ENCODE data around the gene TFCP2L1.

The TFCP2L1 gene

DNA sequence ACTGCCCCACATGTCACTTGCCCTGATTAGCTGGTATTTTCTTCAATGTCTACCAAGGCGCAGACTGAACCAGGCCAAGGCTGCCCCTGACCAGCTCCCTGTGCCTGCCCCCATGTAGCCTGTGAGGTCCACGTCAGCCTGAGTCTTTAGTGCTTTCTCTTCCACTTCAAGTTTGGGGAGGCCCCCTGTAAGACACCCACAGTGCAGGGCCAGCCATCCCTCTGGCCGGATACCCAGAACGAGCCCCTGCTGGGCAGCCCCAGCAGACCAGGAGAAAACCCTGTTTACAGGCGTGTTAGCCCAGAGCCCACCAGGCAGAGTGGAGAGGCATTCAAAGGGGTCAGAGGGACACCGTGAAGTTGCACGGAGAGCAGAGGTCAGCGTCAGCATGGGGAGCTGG is 92.4 kb downstream of the TFCP2L1 start:
- ChIA-PET CTCF (no interaction called here), POLR2A (no interaction called here)
- H3K36me3 ChIP-seq (ENCODE audit: control insufficient read depth in 2 of 2, insufficient read depth in 1 of 2, low read length in 2 of 2) = no peaks in the 10 kb centered on the region
- no peaks in the 10 kb centered on the region for H3K9me3 ChIP-seq (ENCODE audit: control insufficient read depth, insufficient read depth, low read depth, low read length)
- TF ChIP-seq HOXD13 (CRISPR knock-in tag; IDR thresholded peaks at IDR 0.05; ENCODE audit: borderline replicate concordance) (no peak), ZNF24 (tag by site-specific recombination; IDR thresholded peaks at IDR 0.05) (no peak), ZNF548 (tag by site-specific recombination; IDR thresholded peaks at IDR 0.05) (no peak), ZNF350 (tag by site-specific recombination; IDR thresholded peaks at IDR 0.05) (no peak), ZNF629 (tag by site-specific recombination; IDR thresholded peaks at IDR 0.05) (no peak), YY1 (tag by site-specific recombination; IDR thresholded peaks at IDR 0.05) (no peak), ZNF830 (tag by site-specific recombination; IDR thresholded peaks at IDR 0.05; ENCODE audit: low read depth) (no peak), ZNF488 (tag by site-specific recombination; IDR thresholded peaks at IDR 0.05) (no peak), ZNF610 (tag by site-specific recombination; IDR thresholded peaks at IDR 0.05; ENCODE audit: borderline replicate concordance) (no peak), RBAK (tag by site-specific recombination; IDR thresholded peaks at IDR 0.05) (no peak), ZNF768 (tag by site-specific recombination; IDR thresholded peaks at IDR 0.05) (no peak), ZNF501 (tag by site-specific recombination; IDR thresholded peaks at IDR 0.05) (no peak), TRIM28 (IDR thresholded peaks at IDR 0.05; ENCODE audit: borderline replicate concordance, low read length) (no peak), ZNF335 (tag by site-specific recombination; conservative IDR thresholded peaks at IDR 0.05) (no peak), TCF7L2 (IDR thresholded peaks at IDR 0.05; ENCODE audit: borderline replicate concordance, low read depth, low read length) (no peak)
- TF ChIP-seq, protein P1, sequence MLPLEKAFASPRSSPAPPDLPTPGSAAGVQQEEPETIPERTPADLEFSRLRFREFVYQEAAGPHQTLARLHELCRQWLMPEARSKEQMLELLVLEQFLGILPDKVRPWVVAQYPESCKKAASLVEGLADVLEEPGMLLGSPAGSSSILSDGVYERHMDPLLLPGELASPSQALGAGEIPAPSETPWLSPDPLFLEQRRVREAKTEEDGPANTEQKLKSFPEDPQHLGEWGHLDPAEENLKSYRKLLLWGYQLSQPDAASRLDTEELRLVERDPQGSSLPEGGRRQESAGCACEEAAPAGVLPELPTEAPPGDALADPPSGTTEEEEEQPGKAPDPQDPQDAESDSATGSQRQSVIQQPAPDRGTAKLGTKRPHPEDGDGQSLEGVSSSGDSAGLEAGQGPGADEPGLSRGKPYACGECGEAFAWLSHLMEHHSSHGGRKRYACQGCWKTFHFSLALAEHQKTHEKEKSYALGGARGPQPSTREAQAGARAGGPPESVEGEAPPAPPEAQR (tag by site-specific recombination; IDR thresholded peaks at IDR 0.05) = no peak
- TF ChIP-seq, protein P2, sequence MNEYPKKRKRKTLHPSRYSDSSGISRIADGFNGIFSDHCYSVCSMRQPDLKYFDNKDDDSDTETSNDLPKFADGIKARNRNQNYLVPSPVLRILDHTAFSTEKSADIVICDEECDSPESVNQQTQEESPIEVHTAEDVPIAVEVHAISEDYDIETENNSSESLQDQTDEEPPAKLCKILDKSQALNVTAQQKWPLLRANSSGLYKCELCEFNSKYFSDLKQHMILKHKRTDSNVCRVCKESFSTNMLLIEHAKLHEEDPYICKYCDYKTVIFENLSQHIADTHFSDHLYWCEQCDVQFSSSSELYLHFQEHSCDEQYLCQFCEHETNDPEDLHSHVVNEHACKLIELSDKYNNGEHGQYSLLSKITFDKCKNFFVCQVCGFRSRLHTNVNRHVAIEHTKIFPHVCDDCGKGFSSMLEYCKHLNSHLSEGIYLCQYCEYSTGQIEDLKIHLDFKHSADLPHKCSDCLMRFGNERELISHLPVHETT (tag by site-specific recombination; IDR thresholded peaks at IDR 0.05) = no peak
- H3K4me1 ChIP-seq (ENCODE audit: control insufficient read depth, insufficient read depth, low read length) = no peaks in the 10 kb centered on the region
- H3K27ac ChIP-seq (ENCODE audit: extremely low read depth, low read depth, low read length) = no peak overlapping the region
- no peak overlapping the region for H3K4me3 ChIP-seq (ENCODE audit: low read depth, low read length)

DNA sequence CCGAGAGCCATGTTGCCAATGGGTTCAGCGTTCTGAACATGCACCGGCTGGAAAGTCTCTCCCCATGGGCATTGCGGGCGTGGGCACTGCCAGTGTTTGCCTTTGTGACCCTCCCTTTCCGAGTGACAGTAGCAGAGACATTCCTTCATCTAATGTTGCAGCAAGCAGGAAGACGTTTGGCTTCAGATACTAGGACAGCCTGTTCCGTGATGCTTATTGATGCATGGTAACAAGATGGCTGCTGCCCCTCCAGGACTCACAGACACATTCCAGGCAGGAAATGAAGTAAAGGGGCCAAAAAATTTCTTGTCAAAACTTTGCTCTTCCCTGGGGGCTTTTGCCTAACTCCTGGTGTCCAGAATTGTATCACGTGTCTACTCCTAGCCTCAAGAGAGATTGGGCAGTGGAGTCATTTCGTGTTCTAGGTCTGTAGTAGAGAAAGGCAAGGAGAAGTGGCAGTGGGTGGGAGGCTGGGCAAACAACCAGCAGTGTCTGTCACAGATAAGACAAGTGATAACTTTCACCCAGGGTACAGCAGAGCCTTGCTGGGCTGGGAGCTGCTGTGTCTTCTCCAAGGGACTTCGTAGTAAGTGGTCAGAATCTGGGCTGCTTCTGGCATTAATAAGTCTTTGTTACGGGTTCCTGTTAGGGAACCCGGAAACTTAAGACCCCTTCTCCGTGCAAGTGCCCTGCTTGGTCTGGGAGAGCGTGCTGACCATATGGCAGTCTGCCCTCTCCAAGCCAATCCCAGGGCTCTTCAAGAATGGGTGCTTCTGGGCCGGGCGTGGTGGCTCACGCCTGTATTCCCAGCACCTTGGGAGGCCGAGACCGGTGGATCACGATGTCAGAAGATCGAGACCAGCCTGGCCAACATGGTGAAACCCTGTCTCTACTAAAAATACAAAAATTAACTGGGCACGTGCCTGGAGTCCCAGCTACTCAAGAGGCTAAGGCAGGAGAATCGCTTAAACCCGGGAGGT is 93.5 kb downstream of the TFCP2L1 start:
- POLR2A ChIA-PET = no interaction called here
- no peak overlapping the region for H3K27ac ChIP-seq (ENCODE audit: extremely low read depth, low read depth, low read length)
- CTCF ChIA-PET = no interaction called here
- no peaks in the 10 kb centered on the region for H3K36me3 ChIP-seq (ENCODE audit: control insufficient read depth in 2 of 2, insufficient read depth in 1 of 2, low read length in 2 of 2)
- no peak overlapping the region for H3K4me3 ChIP-seq (ENCODE audit: low read depth, low read length)
- no peaks in the 10 kb centered on the region for H3K9me3 ChIP-seq (ENCODE audit: control insufficient read depth, insufficient read depth, low read depth, low read length)
- H3K4me1 ChIP-seq (ENCODE audit: control insufficient read depth, insufficient read depth, low read length) = no peaks in the 10 kb centered on the region
- TF ChIP-seq ZNF473 (tag by site-specific recombination; IDR thresholded peaks at IDR 0.05) (no peak), ZNF792 (tag by site-specific recombination; IDR thresholded peaks at IDR 0.05) (no peak), KLF10 (tag by site-specific recombination; IDR thresholded peaks at IDR 0.05) (no peak), BCL11B (tag by site-specific recombination; IDR thresholded peaks at IDR 0.05; ENCODE audit: low read depth) (no peak), GLI4 (tag by site-specific recombination; IDR thresholded peaks at IDR 0.05) (no peak), ZNF707 (tag by site-specific recombination; IDR thresholded peaks at IDR 0.05) (no peak), ZFP69B (tag by site-specific recombination; IDR thresholded peaks at IDR 0.05) (no peak), ZNF211 (tag by site-specific recombination; IDR thresholded peaks at IDR 0.05; ENCODE audit: low read depth) (no peak), KLF17 (tag by site-specific recombination; IDR thresholded peaks at IDR 0.05) (no peak), ZSCAN16 (tag by site-specific recombination; IDR thresholded peaks at IDR 0.05) (no peak), MYNN (tag by site-specific recombination; IDR thresholded peaks at IDR 0.05; ENCODE audit: borderline replicate concordance) (no peak), KLF7 (tag by site-specific recombination; IDR thresholded peaks at IDR 0.05; ENCODE audit: borderline replicate concordance) (no peak), ZNF596 (tag by site-specific recombination; IDR thresholded peaks at IDR 0.05) (no peak), ZNF776 (tag by site-specific recombination; IDR thresholded peaks at IDR 0.05; ENCODE audit: borderline replicate concordance) (no peak), ZNF324 (tag by site-specific recombination; IDR thresholded peaks at IDR 0.05) (no peak)
